Neural cell (in vitro differentiated cells): ENCODE data around the gene CNOT2. TPM values are rescaled to one million over a fixed set of nuclear protein-coding genes. Genes with fewer than 3 reads are reported as not detected.

Source experiments
- H2AFZ ChIP-seq: fragments of 200-600, 300-800 bp; sonication (generic), shearing (Covaris generic); 2 replicates; pipeline ENCODE4 v1.6.0; 2014; ENCODE audit warnings: low read depth, mild to moderate bottlenecking, antibody characterized with exemption, low read length, moderate library complexity
- H3F3A ChIP-seq: fragments of 200-600 bp; shearing (Covaris generic); 2 replicates; pipeline ENCODE4 v1.6.1; 2016; ENCODE audit warnings: mild to moderate bottlenecking, moderate library complexity, mixed read lengths, antibody characterized with exemption, low read length; ENCODE audit not compliant: insufficient read depth, poor library complexity, severe bottlenecking
- H3K27ac ChIP-seq: fragments of 200-600, 300-800 bp; sonication (generic), shearing (Covaris generic); 2 replicates; pipeline ENCODE4 v1.5.1; 2014; ENCODE audit warnings: mild to moderate bottlenecking, low read length, moderate library complexity
- H3K27me3 ChIP-seq: fragments of 300-800, 200-600 bp; sonication (generic), shearing (Covaris generic); 2 replicates; pipeline ENCODE4 v1.6.0; 2014; ENCODE audit warnings: mild to moderate bottlenecking, low read depth, low read length, moderate library complexity; ENCODE audit not compliant: insufficient read depth
- H3K36me3 ChIP-seq: fragments of 300-800, 200-600 bp; sonication (generic), shearing (Covaris generic); 2 replicates; pipeline ENCODE4 v1.5.1; 2014; ENCODE audit warnings: mild to moderate bottlenecking, antibody characterized with exemption, low read length, moderate library complexity; ENCODE audit not compliant: insufficient read depth
- H3K4me2 ChIP-seq: fragments of 300-800, 200-600 bp; sonication (generic), shearing (Covaris generic); 2 replicates; pipeline ENCODE4 v1.6.0; 2014; ENCODE audit warnings: mild to moderate bottlenecking, low read length
- H3K4me3 ChIP-seq: fragments of 300-800, 200-600 bp; sonication (generic), shearing (Covaris generic); 2 replicates; pipeline ENCODE4 v1.5.1; 2014; ENCODE audit warnings: mild to moderate bottlenecking, low read length, moderate library complexity
- H3K79me2 ChIP-seq: fragments of 200-600 bp; shearing (Covaris generic); replicated peaks from 2 replicates; pipeline ENCODE4 v1.6.0; 2014; ENCODE audit warnings: mild to moderate bottlenecking, low read length, moderate library complexity; ENCODE audit not compliant: insufficient read depth
- H3K9ac ChIP-seq: fragments of 300-800, 200-600 bp; sonication (generic), shearing (Covaris generic); 2 replicates; pipeline ENCODE4 v1.6.1; 2016; ENCODE audit warnings: mild to moderate bottlenecking, low read length, mixed read lengths
- H3K9me2 ChIP-seq: fragments of 200-600 bp; shearing (Covaris generic); 2 replicates; pipeline ENCODE4 v1.6.1; 2016; ENCODE audit warnings: mild to moderate bottlenecking, low read length, mixed read lengths; ENCODE audit not compliant: insufficient read depth
- H3K9me3 ChIP-seq: fragments of 200-600, 300-800 bp; sonication (generic), shearing (Covaris generic); 2 replicates; pipeline ENCODE4 v1.6.1; 2016; ENCODE audit warnings: mild to moderate bottlenecking, mixed run types, low read length, moderate library complexity, mixed read lengths
- H4K20me1 ChIP-seq: fragments of 200-600 bp; shearing (Covaris generic); 2 replicates; pipeline ENCODE4 v1.6.1; 2016; ENCODE audit warnings: mild to moderate bottlenecking, mixed run types; ENCODE audit not compliant: insufficient read depth
- CTCF ChIP-seq: fragments of 450-650 bp; IDR thresholded peaks from 2 replicates; pipeline ENCODE4 v1.5.1; 2014; ENCODE audit warnings: antibody characterized with exemption, mild to moderate bottlenecking, moderate library complexity; ENCODE audit not compliant: poor library complexity, severe bottlenecking
- EP300 ChIP-seq: fragments of 450-650 bp; conservative IDR thresholded peaks from 2 replicates; pipeline ENCODE4 v1.6.1; 2014; ENCODE audit warnings: antibody characterized with exemption, mild to moderate bottlenecking, moderate library complexity; ENCODE audit not compliant: poor library complexity, severe bottlenecking
- EZH2 ChIP-seq: fragments of 200-600, 300-800 bp; shearing (Covaris generic), sonication (generic); IDR thresholded peaks from 2 replicates; pipeline ENCODE4 v1.6.1; 2014; ENCODE audit warnings: antibody characterized with exemption, low read length, borderline replicate concordance, mild to moderate bottlenecking; ENCODE audit not compliant: insufficient read depth, poor library complexity, severe bottlenecking
- MXI1 ChIP-seq: fragments of 450-650 bp; conservative IDR thresholded peaks from 2 replicates; pipeline ENCODE4 v1.6.1; 2014; ENCODE audit warnings: antibody characterized with exemption, mild to moderate bottlenecking; ENCODE audit not compliant: poor library complexity, severe bottlenecking
- POLR2AphosphoS5 ChIP-seq: IDR thresholded peaks from 2 replicates; pipeline ENCODE4 v1.6.1; 2012
- RAD21 ChIP-seq: fragments of 450-650 bp; conservative IDR thresholded peaks from 2 replicates; pipeline ENCODE4 v1.6.1; 2014; ENCODE audit warnings: antibody characterized with exemption, mild to moderate bottlenecking, moderate library complexity
- REST ChIP-seq: IDR thresholded peaks from 2 replicates; pipeline ENCODE4 v1.6.1; 2012; ENCODE audit warnings: borderline replicate concordance
- SMC3 ChIP-seq: fragments of 450-650 bp; conservative IDR thresholded peaks from 2 replicates; pipeline ENCODE4 v1.6.1; 2014; ENCODE audit warnings: antibody characterized with exemption, mild to moderate bottlenecking, moderate library complexity; ENCODE audit not compliant: poor library complexity
- TAF1 ChIP-seq: IDR thresholded peaks from 2 replicates; pipeline ENCODE4 v1.6.1; 2012; ENCODE audit warnings: low read depth
- polyA plus RNA-seq: library from polyadenylated mRNA; depleted of rRNA; stranded (reverse); fragments of >200 nt; gene quantifications from 2 replicates; pipeline ENCODE4 v1.2.3, GENCODE V29; 2014

The CNOT2 gene
- polyA plus RNA-seq, 1 donor from 2014 or later, result 158 TPM

- H3K9me2 ChIP-seq, result no peaks in the 10 kb centered on the region
- TF ChIP-seq TAF1 (no peak), MXI1 (no peak), REST (no peak), RAD21 (no peak), CTCF (no peak), SMC3 (no peak)
- no peak overlapping the region for H3K4me3 ChIP-seq
- no peak overlapping the region for H2AFZ ChIP-seq
- H4K20me1 ChIP-seq, result no peaks in the 10 kb centered on the region
- H3K36me3 ChIP-seq, result peaks cover 10% of the 10 kb centered on the region
- no peak overlapping the region for H3K4me2 ChIP-seq
- H3K27ac ChIP-seq, result no peak overlapping the region
- no peaks in the 10 kb centered on the region for H3F3A ChIP-seq
- H3K27me3 ChIP-seq, result no peaks in the 10 kb centered on the region
- H3K9me3 ChIP-seq, result peaks cover 2% of the 10 kb centered on the region
- no peak overlapping the region for H3K9ac ChIP-seq
- H3K79me2 ChIP-seq, result no peaks in the 10 kb centered on the region
Observed at GRCh38 chr12:70379846-70380245, 136.6 kb downstream of the CNOT2 start.

GRCh38 chr12:70383484-70383883 is 140.3 kb downstream of the CNOT2 start:
- H3F3A ChIP-seq, result no peaks in the 10 kb centered on the region
- H3K9me2 ChIP-seq, result no peaks in the 10 kb centered on the region
- peaks cover 2% of the 10 kb centered on the region for H3K9me3 ChIP-seq
- H4K20me1 ChIP-seq, result no peaks in the 10 kb centered on the region
- no peak overlapping the region for H3K27ac ChIP-seq
- H3K9ac ChIP-seq, result no peak overlapping the region
- H3K36me3 ChIP-seq, result peaks cover 10% of the 10 kb centered on the region
- H2AFZ ChIP-seq, result no peak overlapping the region
- no peaks in the 10 kb centered on the region for H3K27me3 ChIP-seq
- TF ChIP-seq REST, result no peak
- TF ChIP-seq MXI1, result no peak
- TF ChIP-seq POLR2AphosphoS5, result no peak
- TF ChIP-seq SMC3, result no peak
- TF ChIP-seq TAF1, result no peak
- no peak for TF ChIP-seq RAD21
- TF ChIP-seq CTCF, result no peak
- TF ChIP-seq EP300, result no peak
- no peak for TF ChIP-seq EZH2
- no peak overlapping the region for H3K4me3 ChIP-seq
- no peaks in the 10 kb centered on the region for H3K79me2 ChIP-seq
- no peak overlapping the region for H3K4me2 ChIP-seq
